Thyroid gland (tissue), 4 donors: Measurements from ENCODE around the gene SPATC1L.

ENCODE experiments used
- CTCF ChIP-seq, 6 experiments: fragments of 200-600 bp in 3 of 6; fragments of 450-650 bp in 3 of 6; sonication (generic) in 3 of 6; IDR thresholded peaks; one replicate each; pipeline ENCODE4 v1.5.1; 2016 to 2019; ENCODE audit warnings: antibody characterized with exemption in 6 of 6, mild to moderate bottlenecking in 2 of 6, inconsistent platforms in 1 of 6, moderate library complexity in 1 of 6
- POLR2A ChIP-seq, 2 donors: fragments of 450-650 bp; IDR thresholded peaks; one replicate each; pipeline ENCODE4 v1.6.1; 2017; ENCODE audit warnings: antibody characterized with exemption in 2 of 2, mild to moderate bottlenecking in 2 of 2, moderate library complexity in 1 of 2

GRCh38 chr21:46183910-46184624 is at the start of gene SPATC1L:
- TF ChIP-seq POLR2A (IDR thresholded peaks at IDR 0.05) (no peak), CTCF (IDR thresholded peaks at IDR 0.05) (no peak)
